Keratinocyte (primary cell): ENCODE measurements around the gene TMEM87B. TPM values are rescaled to one million over a fixed set of nuclear protein-coding genes. Genes with fewer than 3 reads are reported as not detected.

Experiments
- DNase-seq: peaks from one replicate; pipeline ENCODE4 v3.0.0-alpha.2; 2011; ENCODE audit warnings: low read depth, missing footprints, low spot score
- FAIRE-seq: peaks from 2 replicates; lab custom pipeline; 2011; peaks lifted over from hg19 to GRCh38; lab: Jason Lieb, UNC
- H2AFZ ChIP-seq: 2 replicates; pipeline ENCODE4 v1.6.0; 2012; ENCODE audit warnings: low read length, control low read depth, inconsistent platforms; ENCODE audit not compliant: control insufficient read depth
- H3K27ac ChIP-seq: 2 replicates; pipeline ENCODE4 v1.5.1; 2011; ENCODE audit warnings: low read length; ENCODE audit not compliant: control insufficient read depth, insufficient read depth
- H3K27me3 ChIP-seq: 3 replicates; pipeline ENCODE4 v1.6.0; 2011; ENCODE audit warnings: low read length; ENCODE audit not compliant: control insufficient read depth, insufficient read depth; ENCODE audit errors: extremely low read depth
- H3K36me3 ChIP-seq, 2 experiments: 2 replicates in 1 of 2; 3 replicates in 1 of 2; pipeline ENCODE4 v1.5.1; 2011; ENCODE audit warnings: low read length in 2 of 2, mild to moderate bottlenecking in 1 of 2; ENCODE audit not compliant: control insufficient read depth in 2 of 2, insufficient read depth in 2 of 2; ENCODE audit errors: extremely low read depth in 1 of 2
- H3K4me1 ChIP-seq: 3 replicates; pipeline ENCODE4 v1.5.1; 2011; ENCODE audit warnings: low read length; ENCODE audit not compliant: control insufficient read depth, insufficient read depth; ENCODE audit errors: extremely low read depth
- H3K4me2 ChIP-seq: 3 replicates; pipeline ENCODE4 v1.6.0; 2011; ENCODE audit warnings: low read depth, low read length; ENCODE audit not compliant: control insufficient read depth, insufficient read depth; ENCODE audit errors: extremely low read depth
- H3K4me3 ChIP-seq, 3 experiments: fragments of 200-600 bp in 1 of 3; sonication (generic) in 1 of 3; 2 replicates in 2 of 3; 3 replicates in 1 of 3; pipeline ENCODE4 v1.5.1; 2011 to 2016; ENCODE audit warnings: low read length in 3 of 3, mild to moderate bottlenecking in 3 of 3, control low read depth in 2 of 3, inconsistent platforms in 1 of 3, low read depth in 1 of 3, mixed read lengths in 1 of 3, mixed run types in 1 of 3, moderate library complexity in 1 of 3; ENCODE audit not compliant: control insufficient read depth in 2 of 3, insufficient read depth in 2 of 3; ENCODE audit errors: extremely low read depth in 1 of 3
- H3K79me2 ChIP-seq: 2 replicates; pipeline ENCODE4 v1.6.0; 2012; ENCODE audit warnings: low read length; ENCODE audit not compliant: control insufficient read depth, insufficient read depth
- H3K9ac ChIP-seq: 3 replicates; pipeline ENCODE4 v1.6.0; 2011; ENCODE audit warnings: low read length; ENCODE audit not compliant: control insufficient read depth, insufficient read depth; ENCODE audit errors: extremely low read depth
- H3K9me1 ChIP-seq: 3 replicates; pipeline ENCODE4 v1.6.0; 2011; ENCODE audit warnings: low read length; ENCODE audit not compliant: control insufficient read depth, insufficient read depth; ENCODE audit errors: extremely low read depth
- H3K9me3 ChIP-seq: 2 replicates; pipeline ENCODE4 v1.5.1; 2012; ENCODE audit warnings: low read depth, low read length; ENCODE audit not compliant: control insufficient read depth
- H4K20me1 ChIP-seq: 3 replicates; pipeline ENCODE4 v1.6.0; 2011; ENCODE audit warnings: low read length; ENCODE audit not compliant: control insufficient read depth, insufficient read depth; ENCODE audit errors: extremely low read depth
- CTCF ChIP-seq, 3 experiments: IDR thresholded peaks in 1 of 3; conservative IDR thresholded peaks in 1 of 3; optimal IDR thresholded peaks in 1 of 3; 2 replicates in 2 of 3; 3 replicates in 1 of 3; pipeline versions ENCODE3 to v1.5.1; 2011; ENCODE audit warnings: low read length in 3 of 3, mild to moderate bottlenecking in 3 of 3, moderate library complexity in 2 of 3, control low read depth in 1 of 3, inconsistent platforms in 1 of 3; ENCODE audit not compliant: insufficient read depth in 2 of 3; ENCODE audit errors: extremely low read depth in 1 of 3
- EZH2 ChIP-seq: IDR thresholded peaks from one replicate; pipeline ENCODE4 v1.6.1; 2012; ENCODE audit warnings: inconsistent platforms, mild to moderate bottlenecking, low read length, moderate library complexity
- dilution Hi-C: fragments of 300-500 bp; cut with MboI; formaldehyde crosslinking; loops from one replicate; pipeline ENCODE4 v1.7.0; 2020; ENCODE audit warnings: low sequenced_read_pairs; ENCODE audit not compliant: extremely low pct_ligation_motif_present
- polyA plus RNA-seq, 5 experiments: library from polyadenylated mRNA; depleted of rRNA in 3 of 5; stranded (reverse) in 3 of 5; stranded (forward) in 1 of 5; unstranded in 1 of 5; fragments of >200 nt; gene quantifications; 1 replicate in 1 of 5; 2 replicates in 3 of 5; 3 replicates in 1 of 5; pipeline versions ENCODE4 v1.2.1 to v1.2.3, GENCODE V29; 2011 to 2012; ENCODE audit warnings: missing spikeins in 2 of 5, low read depth in 1 of 5, low replicate concordance in 1 of 5

The TMEM87B gene
- polyA plus RNA-seq, 1 donor (not counting 4 experiments of a cell fraction or from before 2014, with no cell fraction given), result 37.3 TPM

GRCh38 chr2:112024231-112024630 is 30.8 kb upstream of the TMEM87B start:
- H3K4me3 ChIP-seq, result no peak overlapping the region
- H3K9me3 ChIP-seq, result no peaks in the 10 kb centered on the region
- no peaks in the 10 kb centered on the region for H3K79me2 ChIP-seq
- H2AFZ ChIP-seq, result no peak overlapping the region
- H3K4me2 ChIP-seq, result no peak overlapping the region
- H4K20me1 ChIP-seq, result no peaks in the 10 kb centered on the region
- FAIRE-seq, result no peak
- no peak overlapping the region for H3K9ac ChIP-seq
- H3K9me1 ChIP-seq, result no peaks in the 10 kb centered on the region
- no peak overlapping the region for H3K27ac ChIP-seq
- H3K36me3 ChIP-seq, result no peaks in the 10 kb centered on the region
- H3K4me1 ChIP-seq, result no peaks in the 10 kb centered on the region
- dilution Hi-C loops, result loop anchor here (25.0 kb wide), 1 partner anchor 112 kb away; no protein-coding TSS in a partner anchor
- TF ChIP-seq CTCF (optimal IDR thresholded peaks at IDR 0.05 in 1 of 3, IDR thresholded peaks at IDR 0.05 in 1 of 3, conservative IDR thresholded peaks at IDR 0.05 in 1 of 3; ENCODE audit: extremely low read depth in 1 of 3, insufficient read depth in 2 of 3, low read length in 3 of 3), result no peak
- TF ChIP-seq EZH2, result no peak
- peaks cover 27% of the 10 kb centered on the region for H3K27me3 ChIP-seq
- no peak for DNase-seq

- Histone ChIP-seq H3K9ac (no peak overlapping the region), H3K27me3 (peaks cover 19% of the 10 kb centered on the region), H3K4me3 (no peak overlapping the region), H3K27ac (no peak overlapping the region), H3K9me1 (no peaks in the 10 kb centered on the region), H4K20me1 (no peaks in the 10 kb centered on the region), H3K9me3 (no peaks in the 10 kb centered on the region), H3K4me2 (no peak overlapping the region), H2AFZ (no peak overlapping the region), H3K36me3 (no peaks in the 10 kb centered on the region), H3K4me1 (no peaks in the 10 kb centered on the region), H3K79me2 (no peaks in the 10 kb centered on the region)
- dilution Hi-C loops, result loop anchor here (25.0 kb wide), 1 partner anchor 113 kb away; no protein-coding TSS in a partner anchor
- TF ChIP-seq CTCF (optimal IDR thresholded peaks at IDR 0.05 in 1 of 3, IDR thresholded peaks at IDR 0.05 in 1 of 3, conservative IDR thresholded peaks at IDR 0.05 in 1 of 3; ENCODE audit: extremely low read depth in 1 of 3, insufficient read depth in 2 of 3, low read length in 3 of 3) (no peak), EZH2 (no peak)
- FAIRE-seq (no peak), DNase-seq (no peak)
These were observed 30.1 kb upstream of the TMEM87B start for GRCh38 chr2:112024896-112025491.
